NB4 (cell line): ENCODE data around the gene NRG3.

Source experiments
- CTCF ChIP-seq: IDR thresholded peaks from one replicate; pipeline ENCODE4 v1.5.1; 2012; ENCODE audit warnings: low read depth, low read length
- MAX ChIP-seq: IDR thresholded peaks from 2 replicates; pipeline ENCODE4 v1.6.1; 2011; ENCODE audit warnings: low read depth, low read length
- POLR2A ChIP-seq: IDR thresholded peaks from 2 replicates; pipeline ENCODE4 v1.6.1; 2011; ENCODE audit warnings: mild to moderate bottlenecking; ENCODE audit not compliant: insufficient read length; ENCODE audit errors: extremely low read depth

GRCh38 chr10:82757901-82758300 is 882.9 kb downstream of the NRG3 start:
- TF ChIP-seq CTCF: no peak
- no peak for TF ChIP-seq POLR2A
- no peak for TF ChIP-seq MAX
